Measurements from ENCODE around the gene ZNF217.
"Not testable (repeated sequence)": the region's sequence is repeated elsewhere in the genome, so short reads cannot be mapped to it uniquely, and the experiment has no call there.

DNA sequence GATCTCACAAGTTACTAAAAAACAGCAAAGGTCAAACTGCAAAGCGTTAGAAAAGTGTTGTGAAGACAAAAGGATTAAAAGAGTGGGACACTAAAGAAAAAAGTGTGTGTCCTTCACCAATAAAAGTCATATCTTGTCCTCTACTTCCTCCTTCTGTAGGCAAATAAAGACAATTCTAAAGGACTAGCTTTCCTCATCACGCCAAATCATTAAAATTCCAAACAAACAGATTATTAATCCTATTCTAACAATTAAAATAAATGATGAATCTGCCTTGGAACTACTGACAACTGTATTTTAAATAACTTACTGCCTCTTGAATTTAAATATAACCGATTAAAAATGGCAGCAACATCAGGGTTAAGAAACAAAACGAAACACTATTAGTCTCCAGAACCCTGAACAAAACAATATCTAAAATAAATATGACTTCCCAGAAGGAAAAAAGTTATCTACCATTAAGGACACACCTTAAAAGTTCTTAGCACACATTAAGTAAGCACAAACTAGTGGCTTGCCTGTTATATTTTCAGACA is 2.4 kb downstream of the ZNF217 start:
- TF ChIP-seq ZNF121 (CRISPR knock-in tag; conservative IDR thresholded peaks at IDR 0.05), result not testable (repeated sequence)
- TF ChIP-seq, protein P1, sequence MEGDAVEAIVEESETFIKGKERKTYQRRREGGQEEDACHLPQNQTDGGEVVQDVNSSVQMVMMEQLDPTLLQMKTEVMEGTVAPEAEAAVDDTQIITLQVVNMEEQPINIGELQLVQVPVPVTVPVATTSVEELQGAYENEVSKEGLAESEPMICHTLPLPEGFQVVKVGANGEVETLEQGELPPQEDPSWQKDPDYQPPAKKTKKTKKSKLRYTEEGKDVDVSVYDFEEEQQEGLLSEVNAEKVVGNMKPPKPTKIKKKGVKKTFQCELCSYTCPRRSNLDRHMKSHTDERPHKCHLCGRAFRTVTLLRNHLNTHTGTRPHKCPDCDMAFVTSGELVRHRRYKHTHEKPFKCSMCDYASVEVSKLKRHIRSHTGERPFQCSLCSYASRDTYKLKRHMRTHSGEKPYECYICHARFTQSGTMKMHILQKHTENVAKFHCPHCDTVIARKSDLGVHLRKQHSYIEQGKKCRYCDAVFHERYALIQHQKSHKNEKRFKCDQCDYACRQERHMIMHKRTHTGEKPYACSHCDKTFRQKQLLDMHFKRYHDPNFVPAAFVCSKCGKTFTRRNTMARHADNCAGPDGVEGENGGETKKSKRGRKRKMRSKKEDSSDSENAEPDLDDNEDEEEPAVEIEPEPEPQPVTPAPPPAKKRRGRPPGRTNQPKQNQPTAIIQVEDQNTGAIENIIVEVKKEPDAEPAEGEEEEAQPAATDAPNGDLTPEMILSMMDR (IDR thresholded peaks at IDR 0.05 in 2 of 3, conservative IDR thresholded peaks at IDR 0.05 in 1 of 3; ENCODE audit: insufficient read depth in 2 of 3, low read depth in 1 of 3, low read length in 3 of 3), result not testable (repeated sequence)
